Stimulated activated CD4-positive, alpha-beta T cell treated with anti-CD3 and anti-CD28 coated beads, TNF-alpha, amount 100 ng/mL, for 1 hour (primary cell): ENCODE measurements around the gene URB1.
"Not testable (repeated sequence)": the region's sequence is repeated elsewhere in the genome, so short reads cannot be mapped to it uniquely, and the experiment has no call there.

Experiments used
- DNase-seq, 3 donors: peaks; one replicate each; pipeline ENCODE4 v3.0.0-alpha.2; 2020; ENCODE audit warnings: low read depth in 3 of 3, low spot score in 1 of 3

URB1 gene

GRCh38 chr21:32392880-32393676 lies at the start of gene URB1:
URB1 (minus strand) TSS chr21:32393012; CDS start chr21:32392910, 102 bp downstream.
- DNase-seq: peak; percentile 83 to 97 (median 90)

GRCh38 chr21:32437729-32438128 lies 44.9 kb upstream of the URB1 start:
- DNase-seq: no peak

GRCh38 chr21:32432982-32433660 lies 40.3 kb upstream of the URB1 start:
- DNase-seq: not testable (repeated sequence)

- no peak for DNase-seq
These were observed 35.3 kb upstream of the URB1 start for GRCh38 chr21:32427958-32428623.

GRCh38 chr21:32426592-32427051 lies 33.8 kb upstream of the URB1 start:
- DNase-seq: no peak

GRCh38 chr21:32426066-32426465 lies 33.3 kb upstream of the URB1 start:
- DNase-seq: no peak

GRCh38 chr21:32425628-32426027 lies 32.8 kb upstream of the URB1 start:
- DNase-seq: no peak

GRCh38 chr21:32424674-32425073 lies 31.9 kb upstream of the URB1 start:
- no peak for DNase-seq

- no peak for DNase-seq
These were observed 31.4 kb upstream of the URB1 start for GRCh38 chr21:32424191-32424535.

- no peak for DNase-seq
These were observed 30.7 kb upstream of the URB1 start for GRCh38 chr21:32423320-32424190.

- DNase-seq: no peak
These were observed 29.3 kb upstream of the URB1 start for GRCh38 chr21:32422064-32422463.

GRCh38 chr21:32418146-32418545 lies 25.3 kb upstream of the URB1 start:
- DNase-seq: no peak

GRCh38 chr21:32415451-32416398 lies 22.9 kb upstream of the URB1 start:
- DNase-seq: no peak

GRCh38 chr21:32414579-32415358 lies 22.0 kb upstream of the URB1 start:
- no peak for DNase-seq

- no peak for DNase-seq
These were observed 21.1 kb upstream of the URB1 start for GRCh38 chr21:32413697-32414578.

- DNase-seq: peak in 1 of 3 donors; percentile 3
These were observed 20.2 kb upstream of the URB1 start for GRCh38 chr21:32413015-32413504.

- peak; percentile 30 to 59 (median 56) for DNase-seq
These were observed 19.6 kb upstream of the URB1 start, which contains the start of gene EVA1C for GRCh38 chr21:32412162-32413014. EVA1C (plus strand) TSS chr21:32412706; CDS start chr21:32412854, 148 bp downstream.
